Left hindlimb (tissue), 1 donor: ENCODE results near the gene AKAP8.

ENCODE experiments used
- DNase-seq: peaks from one replicate; pipeline ENCODE4 v3.0.0-alpha.2; 2018

The AKAP8 gene

DNA sequence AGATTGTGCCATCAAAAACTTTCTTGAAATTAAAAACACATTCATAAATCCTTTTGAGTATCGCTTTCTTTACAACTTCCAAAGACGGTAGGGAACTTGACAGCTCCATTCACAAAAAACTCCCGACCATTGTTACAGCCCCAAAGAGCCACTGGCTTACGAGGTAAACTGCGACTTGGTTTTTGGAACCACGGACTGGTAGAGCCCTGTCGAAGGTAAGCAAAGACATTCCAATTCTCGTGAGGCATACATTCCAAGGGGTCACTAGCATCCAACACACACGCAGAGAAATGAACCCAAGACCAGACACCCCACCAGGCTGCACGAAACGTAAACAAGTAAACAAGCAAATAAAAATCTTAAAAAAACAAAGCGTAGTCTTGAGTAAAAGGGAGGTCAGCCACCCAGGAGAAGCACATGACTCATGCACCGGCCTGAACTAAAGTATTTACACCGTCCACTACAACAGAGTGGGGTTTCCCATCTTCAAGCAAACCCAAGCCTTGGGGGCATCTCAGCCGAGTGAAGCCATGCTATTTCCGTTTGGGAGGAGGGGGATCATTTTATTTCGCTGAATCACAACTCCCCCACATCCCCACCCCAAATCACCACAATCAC, 48.7 kb downstream of the AKAP8 start:
- DNase-seq, result no peak

DNA sequence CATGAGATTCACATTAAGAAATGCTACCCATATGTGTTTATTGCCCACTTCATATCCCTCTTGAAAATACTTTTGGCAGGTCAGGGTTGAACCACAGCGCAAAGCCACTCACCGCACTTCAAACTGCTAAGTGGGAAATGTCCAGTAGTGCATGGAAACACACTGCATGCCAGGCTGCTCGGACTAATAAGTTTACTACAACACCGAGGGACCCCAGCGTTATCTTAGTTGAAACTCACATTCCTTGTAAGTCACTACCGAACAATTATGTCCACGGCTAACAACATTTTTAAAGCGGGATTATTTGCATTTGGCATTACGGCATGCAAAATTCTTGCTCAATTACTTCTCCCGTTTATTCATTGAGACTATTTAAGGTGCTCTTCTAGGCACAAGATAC, 51.3 kb downstream of the AKAP8 start:
- DNase-seq, result no peak

DNA sequence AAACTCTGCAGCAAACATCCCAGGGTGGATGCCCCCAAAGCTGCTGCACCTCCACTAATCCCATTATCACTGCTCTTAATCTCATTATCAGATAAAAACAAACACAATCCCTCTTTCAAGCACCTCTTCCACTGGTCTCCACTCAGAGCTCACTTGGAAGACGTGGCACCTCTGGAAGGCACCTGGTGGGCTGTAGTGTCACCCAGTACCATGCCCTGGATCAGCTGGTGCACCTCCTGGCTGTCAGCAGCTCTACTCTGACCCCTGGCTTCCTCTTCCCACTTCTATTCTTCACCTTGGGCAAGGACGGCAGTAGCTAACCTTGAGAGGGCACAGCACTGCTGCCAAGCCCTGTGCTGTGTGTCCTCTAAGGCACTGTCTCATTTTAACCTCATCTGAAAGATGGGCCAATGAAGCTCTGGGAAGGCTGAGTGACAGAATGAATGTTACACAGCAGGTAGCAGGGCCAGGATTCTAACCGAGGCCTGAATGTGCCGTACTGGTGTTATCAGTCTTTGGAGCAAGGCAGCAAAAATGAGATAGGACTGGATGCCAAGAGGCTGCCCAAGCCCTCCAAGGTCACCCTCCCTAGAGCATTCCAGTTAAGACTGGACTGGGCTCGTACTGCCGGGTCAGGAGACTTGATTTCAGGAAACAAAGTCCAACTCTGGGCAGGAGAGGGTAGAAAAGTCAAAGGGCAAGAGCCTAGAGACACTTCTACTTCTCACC, 54.6 kb downstream of the AKAP8 start:
- DNase-seq, result no peak

DNA sequence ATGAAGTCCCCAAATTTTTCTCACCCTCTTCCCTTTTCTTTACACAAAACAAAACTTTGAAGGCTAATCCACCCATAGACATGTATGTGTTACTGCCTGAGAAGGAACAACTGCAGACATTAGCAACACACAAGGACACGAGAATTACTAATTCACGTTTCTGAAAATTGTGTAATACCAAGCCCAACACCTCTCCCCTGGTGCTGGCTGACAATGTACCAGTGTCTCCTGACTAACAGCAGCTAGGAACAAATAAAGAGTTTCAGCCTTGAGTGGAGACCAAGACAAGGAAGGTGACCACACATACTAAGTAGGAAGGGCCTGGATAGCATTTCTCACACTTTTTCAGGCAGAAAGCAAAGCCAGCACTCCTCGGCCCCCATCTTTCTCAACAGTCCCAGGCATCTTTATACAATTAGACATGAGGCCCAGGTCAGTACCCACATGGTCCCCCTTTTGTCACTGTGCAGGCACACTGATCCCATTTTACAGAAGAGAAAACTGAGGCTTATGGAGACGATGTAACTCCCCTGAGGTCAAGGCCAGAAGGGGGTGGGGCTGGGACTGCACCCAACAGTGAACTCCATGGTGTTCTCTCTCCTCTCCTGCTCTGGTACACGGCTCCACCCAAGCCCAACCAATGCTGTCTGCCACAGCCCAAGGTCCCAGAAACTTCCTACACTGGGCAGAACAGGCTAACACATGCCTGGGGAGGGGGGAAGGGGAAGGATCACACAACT, 55.9 kb downstream of the AKAP8 start:
- no peak for DNase-seq

DNA sequence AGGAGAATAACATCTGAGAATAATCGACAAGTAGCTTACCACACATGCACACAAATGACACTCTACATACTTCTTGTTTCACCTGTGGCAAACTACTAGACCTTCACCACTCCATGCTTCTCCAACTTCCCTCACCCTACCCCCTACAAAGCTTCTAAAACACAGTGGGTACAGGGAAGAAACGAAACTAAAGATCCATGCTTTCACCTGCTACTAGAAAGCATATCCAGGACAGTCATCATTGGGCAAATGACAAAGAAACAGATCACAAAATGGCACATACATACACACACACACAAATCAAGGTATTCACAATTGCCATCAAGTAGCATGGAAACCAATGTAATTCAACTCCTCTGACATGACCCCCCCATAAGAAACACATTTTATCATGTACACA, 57.8 kb downstream of the AKAP8 start:
- no peak for DNase-seq

- DNase-seq, result no peak
Measured at GRCh38 chr19:15320116-15320515, 59.5 kb downstream of the AKAP8 start.

DNA sequence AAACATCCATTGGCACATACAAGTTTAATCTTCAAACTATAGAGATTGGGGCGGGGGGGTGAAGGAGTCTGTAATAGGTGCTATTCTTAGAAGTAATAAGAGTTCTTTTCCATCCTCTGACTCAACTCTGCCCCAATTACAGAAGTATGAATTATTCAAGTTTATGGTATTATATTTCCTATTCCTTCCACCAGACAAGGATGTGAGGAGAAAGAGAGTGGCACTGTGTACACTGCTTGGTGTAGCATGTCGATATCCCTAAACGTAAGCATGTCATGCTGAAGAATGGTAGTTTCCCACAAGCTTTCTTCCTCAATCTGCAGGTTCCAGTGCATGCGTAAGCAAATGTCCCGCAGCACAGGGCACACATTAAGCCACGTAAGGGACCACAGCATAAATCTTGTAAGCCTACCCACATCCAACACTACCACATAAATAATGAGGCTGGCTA, 61.3 kb downstream of the AKAP8 start:
- no peak for DNase-seq

- DNase-seq, result no peak
Measured at GRCh38 chr19:15317392-15318071, 62.1 kb downstream of the AKAP8 start.

DNA sequence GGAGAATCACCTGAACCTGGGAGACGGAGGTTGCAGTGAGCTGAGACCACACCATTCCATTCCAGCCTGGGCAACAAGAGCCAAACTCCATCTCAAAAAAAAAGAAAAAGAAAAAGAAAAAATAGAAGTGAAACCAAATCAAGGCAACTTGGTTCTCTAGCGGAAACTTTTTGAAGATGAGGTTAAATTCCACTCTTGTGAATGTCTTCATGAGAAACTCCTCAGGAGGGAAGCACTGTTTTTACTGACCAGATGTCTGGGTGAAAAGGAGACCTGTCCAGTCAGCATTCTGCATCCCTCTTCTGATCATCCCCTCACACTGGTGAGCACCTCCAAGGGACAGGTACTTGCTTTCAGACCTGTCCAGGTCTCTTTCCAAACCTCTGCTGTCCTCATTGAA, 63.1 kb downstream of the AKAP8 start:
- no peak for DNase-seq

GRCh38 chr19:15315101-15315500, 64.5 kb downstream of the AKAP8 start:
- DNase-seq, result no peak

- DNase-seq, result no peak
Measured at GRCh38 chr19:15313649-15314279, 65.8 kb downstream of the AKAP8 start.

GRCh38 chr19:15307169-15307568, 72.4 kb downstream of the AKAP8 start:
- DNase-seq, result no peak

DNA sequence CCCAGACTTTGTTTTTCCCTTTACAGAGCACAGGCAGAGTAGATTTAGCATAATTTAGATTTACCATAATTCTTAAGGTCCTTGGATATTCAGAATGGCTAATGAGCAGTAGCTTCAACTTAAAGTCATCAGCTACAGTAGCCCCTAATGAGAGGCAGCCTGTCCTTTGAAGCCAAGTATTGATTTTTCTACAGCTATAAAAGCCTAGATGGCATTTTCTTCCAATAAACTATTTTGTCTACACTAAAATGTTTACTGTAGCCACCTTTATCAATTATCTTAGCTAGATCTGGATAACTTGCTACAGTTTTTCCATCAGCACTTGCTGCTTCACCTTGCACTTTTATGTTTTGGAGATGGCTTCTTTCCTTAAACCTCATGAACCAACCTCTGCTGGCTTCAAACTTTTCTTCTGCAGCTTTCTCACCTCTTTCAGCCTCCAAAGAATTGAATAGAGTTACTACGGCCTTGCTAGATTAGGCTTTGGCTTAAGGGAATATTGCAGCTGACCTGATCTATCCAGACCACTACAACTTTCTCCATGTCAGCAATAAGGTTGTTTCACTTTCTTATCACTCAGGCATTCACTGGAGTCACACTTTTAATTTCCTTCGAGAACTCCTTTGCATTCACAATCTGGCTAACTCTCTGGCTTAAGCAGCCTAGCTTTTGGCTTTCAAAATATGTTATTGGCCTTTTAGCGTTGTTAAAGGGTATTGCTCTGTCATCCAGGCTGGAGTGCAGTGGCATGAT, 73.8 kb downstream of the AKAP8 start:
- DNase-seq, result no peak

DNA sequence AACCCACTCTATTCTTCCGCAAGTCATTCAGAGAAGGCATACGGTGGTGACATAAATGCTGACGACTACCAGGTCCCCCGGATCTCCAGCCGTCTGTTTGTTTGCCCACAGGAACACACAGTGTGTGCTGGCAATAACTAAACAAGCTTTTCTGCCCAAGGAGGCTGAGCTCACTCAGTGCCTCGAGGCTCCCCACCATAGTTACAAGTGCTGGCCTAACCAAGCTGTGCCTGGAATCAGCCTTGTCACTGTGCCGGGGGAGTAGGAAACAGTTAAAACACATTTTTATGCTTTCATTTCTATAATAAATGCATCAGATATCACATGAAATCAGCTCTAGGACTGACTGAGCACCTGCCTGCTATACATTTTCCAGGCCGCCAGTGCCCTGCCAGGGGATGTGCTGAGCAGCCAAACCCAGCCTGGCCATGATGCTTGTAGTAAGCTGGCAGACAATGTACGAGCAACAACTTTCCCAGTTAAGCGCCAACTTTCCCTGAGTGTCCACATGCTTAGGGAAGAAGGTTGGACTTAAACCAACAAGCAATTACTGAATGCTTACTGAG, 75.4 kb downstream of the AKAP8 start:
- peak; percentile 72 for DNase-seq
